GM10266 (cell line): Measurements from ENCODE around the gene AIFM3.
"Not testable (repeated sequence)": the region's sequence is repeated elsewhere in the genome, so short reads cannot be mapped to it uniquely, and the experiment has no call there.

Source experiments
- DNase-seq: peaks from one replicate; pipeline ENCODE4 v3.0.0; 2012; ENCODE audit errors: extremely low spot score
- CTCF ChIP-seq: IDR thresholded peaks from 2 replicates; pipeline ENCODE4 v1.5.1; 2012; ENCODE audit warnings: mild to moderate bottlenecking, low read depth; ENCODE audit not compliant: control insufficient read depth, insufficient read depth; ENCODE audit errors: missing control alignments

Gene AIFM3

DNA sequence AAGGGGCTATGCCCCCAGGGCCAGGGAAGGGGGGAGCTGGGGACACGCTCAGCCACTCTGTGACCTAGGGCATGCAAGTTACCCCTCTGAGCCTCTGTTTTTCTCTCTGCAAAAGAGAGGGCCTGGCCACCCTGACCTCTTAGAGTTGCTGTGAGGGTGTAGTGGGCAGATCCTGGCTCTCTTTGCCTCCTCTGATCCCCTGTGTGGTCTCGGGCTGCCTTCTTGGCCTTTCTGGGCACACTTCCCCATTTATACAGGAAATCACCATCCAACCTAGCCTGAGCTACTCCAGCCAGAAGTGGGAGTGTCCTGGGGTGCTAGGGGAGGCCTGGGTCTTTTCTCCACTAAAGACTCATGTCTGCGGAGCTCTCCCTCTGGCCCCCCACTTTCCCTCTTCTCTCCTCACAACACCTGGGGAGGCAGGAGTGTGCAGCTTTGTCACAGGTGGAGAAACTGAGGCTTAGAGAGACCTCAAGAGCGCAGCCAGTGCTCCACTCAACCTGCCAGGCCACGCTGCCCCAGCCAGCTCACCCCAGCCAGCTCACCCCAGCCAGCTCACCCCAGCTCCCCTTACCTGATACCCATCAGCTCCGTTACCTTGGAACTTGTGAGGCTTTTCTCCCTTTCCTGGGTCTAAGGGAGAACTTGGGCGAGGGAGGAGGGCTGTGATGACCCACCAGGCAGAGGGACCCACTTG, 1.4 kb downstream of the AIFM3 start:
- no peak for DNase-seq
- TF ChIP-seq CTCF, result no peak

DNA sequence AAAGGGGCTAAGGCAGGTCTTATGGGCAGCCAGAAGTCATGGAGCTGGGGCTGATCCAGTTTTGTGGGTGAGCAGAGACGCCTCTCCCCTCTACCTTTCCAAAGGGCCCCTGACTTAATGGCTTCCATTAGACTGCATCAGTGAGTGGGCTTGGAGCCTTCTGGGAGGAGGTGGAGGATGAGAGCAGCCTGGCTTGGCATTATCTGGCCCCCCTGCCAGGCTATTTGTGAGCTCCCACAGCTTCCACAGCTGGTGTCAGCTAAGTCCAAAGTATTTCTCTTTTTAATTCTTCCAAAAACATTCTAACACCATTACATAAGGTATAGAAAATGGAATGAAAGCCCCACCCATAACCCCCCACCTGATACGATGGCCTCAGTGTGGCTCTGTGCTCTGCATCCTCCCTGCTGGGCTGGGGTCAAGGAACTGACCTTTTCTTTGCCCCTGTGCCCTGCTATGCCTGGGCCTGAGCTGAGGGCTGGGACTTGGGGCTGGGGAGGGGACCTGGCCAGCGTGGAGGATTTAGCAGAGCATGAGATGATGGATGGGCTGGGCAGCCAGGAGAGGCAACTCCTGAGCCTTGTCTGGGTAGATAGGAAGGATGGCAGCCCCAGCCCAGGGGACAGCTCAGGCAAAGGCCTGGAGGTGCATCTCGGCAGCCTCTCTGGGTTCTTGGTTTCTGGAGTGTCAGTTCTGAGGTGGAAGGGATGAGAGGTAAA, 4.0 kb downstream of the AIFM3 start:
- no peak for DNase-seq
- TF ChIP-seq CTCF, result no peak

DNA sequence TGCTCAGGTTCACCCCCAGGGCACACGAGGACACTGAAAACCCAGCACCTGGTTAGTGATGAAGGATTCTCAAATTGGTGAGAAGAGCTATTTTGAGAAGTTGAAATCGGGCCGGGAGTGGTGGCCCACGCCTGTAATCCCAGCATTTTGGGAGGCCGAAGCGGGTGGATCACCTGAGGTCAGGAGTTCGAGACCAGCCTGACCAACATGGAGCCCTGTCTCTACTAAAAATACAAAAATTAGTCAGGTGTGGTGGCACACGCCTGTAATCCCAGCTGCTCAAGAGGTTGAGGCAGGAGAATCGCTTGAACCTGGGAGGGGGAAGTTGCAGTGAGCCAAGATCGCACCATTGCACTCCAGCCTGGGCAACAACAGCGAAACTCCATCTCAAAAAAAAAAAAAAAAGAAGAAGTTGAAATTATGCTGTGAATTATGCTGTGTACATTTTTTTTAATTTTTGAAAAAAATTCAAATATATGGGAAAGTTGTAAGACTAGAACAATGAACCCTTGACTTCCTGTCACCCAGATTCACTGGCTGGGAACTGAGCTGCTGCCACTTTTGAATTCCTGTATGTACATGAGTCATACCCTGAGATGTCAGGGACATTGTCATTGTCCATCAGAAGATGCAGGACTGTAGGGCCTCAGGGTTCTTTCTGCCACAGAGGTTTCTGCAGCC, 5.1 kb downstream of the AIFM3 start:
- not testable (repeated sequence) for DNase-seq

DNA sequence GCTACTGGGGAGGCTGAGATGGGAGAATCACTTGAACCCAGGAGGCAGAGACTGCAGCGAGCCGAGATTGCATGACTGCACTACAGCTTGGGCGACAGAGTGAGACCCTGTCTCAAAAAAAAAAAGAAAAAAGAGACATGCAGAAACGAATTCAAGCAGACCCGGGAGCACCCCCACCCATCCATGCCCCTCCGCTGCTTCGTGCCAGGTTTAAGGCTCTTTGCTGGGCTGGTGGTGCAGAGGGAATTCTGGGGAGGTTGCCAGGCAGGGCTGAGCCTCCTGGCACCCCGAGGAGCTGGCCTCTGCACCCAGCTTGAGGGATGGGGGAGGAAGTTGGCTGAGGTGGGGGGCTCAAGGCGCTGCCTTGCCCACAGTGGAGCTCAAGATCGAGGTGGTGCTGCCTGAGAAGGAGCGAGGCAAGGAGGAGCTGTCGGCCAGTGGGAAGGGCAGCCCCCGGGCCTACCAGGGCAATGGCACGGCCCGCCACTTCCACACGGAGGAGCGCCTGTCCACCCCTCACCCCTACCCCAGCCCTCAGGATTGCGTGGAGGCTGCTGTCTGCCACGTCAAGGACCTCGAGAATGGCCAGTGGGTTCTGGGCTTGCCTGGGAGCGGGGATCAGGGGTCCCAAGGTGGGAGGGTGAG, 6.0 kb downstream of the AIFM3 start:
- TF ChIP-seq CTCF, result no peak
- no peak for DNase-seq

GRCh38 chr22:20973634-20974286, 6.7 kb downstream of the AIFM3 start:
- TF ChIP-seq CTCF, result no peak
- DNase-seq, result no peak

DNA sequence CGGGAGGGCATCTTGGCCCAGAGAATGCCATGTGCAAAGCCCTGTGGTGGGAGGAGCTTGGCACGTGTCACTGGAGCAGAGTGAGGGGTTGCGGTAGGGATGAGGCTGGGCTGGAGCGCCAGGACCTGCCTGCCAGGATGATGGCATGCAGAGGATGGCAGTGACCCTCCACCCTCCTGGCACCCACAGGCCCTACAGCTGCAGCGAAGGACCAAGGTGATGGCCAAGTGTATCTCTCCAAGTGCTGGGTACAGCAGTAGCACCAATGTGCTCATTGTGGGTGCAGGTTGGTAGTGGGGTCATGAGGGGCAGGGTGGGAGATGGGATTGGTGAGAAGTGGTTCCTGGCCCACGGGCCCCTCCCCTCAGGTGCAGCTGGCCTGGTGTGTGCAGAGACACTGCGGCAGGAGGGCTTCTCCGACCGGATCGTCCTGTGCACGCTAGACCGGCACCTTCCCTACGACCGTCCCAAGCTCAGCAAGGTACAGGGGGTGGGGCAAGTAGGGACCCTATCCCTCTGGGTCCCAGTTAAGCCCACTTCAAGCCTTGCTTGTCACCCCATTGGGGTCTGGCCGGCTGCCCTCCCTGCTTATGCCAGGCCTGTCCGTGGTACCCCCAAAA, 7.4 kb downstream of the AIFM3 start:
- DNase-seq, result no peak
- TF ChIP-seq CTCF, result no peak
